ACHN (cell line): ENCODE measurements around the gene CRY1.
"Not testable (repeated sequence)": the region's sequence is repeated elsewhere in the genome, so short reads cannot be mapped to it uniquely, and the experiment has no call there.

Experiments used
- DNase-seq: peaks from one replicate; pipeline ENCODE4 v3.0.0-alpha.2; 2015
- in situ Hi-C: cut with HindIII; loops from 2 replicates; pipeline ENCODE4 v1.10.0; 2017; ENCODE audit warnings: low sequenced_read_pairs, low pct_ligation_motif_present, low pct_unique_long_range_greater_than_20kb

CRY1 gene

DNA sequence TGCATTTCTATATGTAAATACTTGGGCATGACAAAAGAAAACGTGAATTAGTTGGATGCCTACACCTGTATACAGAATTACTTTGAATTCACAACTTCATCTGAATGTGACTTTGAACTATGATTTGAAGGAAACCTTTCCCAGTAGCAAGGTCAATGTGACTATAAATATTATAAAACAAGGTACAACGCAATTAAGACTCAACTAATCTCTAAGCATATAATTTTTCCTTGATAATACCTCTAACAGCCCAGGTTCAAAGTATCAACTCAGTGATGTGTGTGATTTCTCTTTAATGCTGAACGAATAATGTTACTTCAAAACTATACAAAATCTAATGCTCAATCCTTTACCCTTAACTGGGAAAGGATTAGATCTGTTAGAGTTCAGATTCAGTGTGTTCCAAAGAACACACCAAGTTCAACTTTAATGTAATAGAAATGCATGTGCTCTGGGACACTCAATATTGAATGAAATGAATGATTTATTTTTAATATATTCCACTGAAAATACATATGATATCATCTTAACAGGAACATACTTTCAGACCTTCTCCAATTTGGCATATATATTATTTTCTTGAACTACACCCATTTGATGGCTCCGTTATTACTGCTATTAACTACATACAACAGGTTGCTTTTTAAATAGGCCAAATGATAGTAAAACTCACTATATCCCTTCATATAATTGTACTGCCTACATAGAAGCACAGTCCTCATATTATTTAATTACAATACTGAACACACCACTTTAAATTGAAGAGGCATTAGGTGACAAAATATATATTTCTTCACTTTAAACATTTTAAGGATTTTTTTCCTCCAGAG, 66.3 kb downstream of the CRY1 start:
- DNase-seq, result no peak
- in situ Hi-C loops, result no loop called here

DNA sequence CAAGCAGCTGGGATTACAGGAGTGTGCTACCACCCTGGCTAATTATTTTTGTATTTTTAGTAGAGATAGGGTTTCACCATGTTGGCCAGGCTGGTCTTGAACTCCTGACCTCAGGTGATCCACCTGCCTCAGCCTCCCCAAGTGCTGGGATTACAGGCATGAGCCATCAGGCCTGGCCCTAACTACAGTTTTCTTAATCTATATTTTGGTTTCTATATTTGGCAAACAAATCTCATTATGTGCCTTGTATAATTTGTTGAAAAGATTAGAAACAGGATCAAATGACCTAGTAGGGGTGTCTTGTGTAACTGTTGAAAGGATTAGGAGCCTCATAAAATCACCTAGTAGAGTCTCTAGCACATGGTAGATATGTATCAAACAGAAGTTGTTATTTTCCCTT, 67.0 kb downstream of the CRY1 start:
- in situ Hi-C loops, DNase-seq: not testable (repeated sequence)

DNA sequence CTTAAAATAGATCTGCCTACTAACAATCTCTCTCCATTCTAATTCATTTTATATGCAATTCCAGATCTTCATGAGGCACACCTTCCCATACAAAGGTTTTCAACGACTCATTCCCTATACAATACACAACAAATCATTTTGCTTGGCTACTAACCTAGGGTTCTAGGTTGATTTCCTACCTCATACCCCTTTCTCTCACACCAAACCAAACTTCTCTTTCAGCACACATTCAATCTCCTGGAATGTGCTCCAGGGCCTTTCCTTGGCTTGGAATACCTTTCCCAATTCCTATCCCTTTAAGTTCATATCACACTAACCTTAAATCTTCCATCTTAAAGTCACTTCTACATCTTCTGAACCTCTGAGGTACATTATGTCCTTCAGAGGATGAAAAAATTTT, 67.7 kb downstream of the CRY1 start:
- no peak for DNase-seq
- in situ Hi-C loops, result no loop called here

DNA sequence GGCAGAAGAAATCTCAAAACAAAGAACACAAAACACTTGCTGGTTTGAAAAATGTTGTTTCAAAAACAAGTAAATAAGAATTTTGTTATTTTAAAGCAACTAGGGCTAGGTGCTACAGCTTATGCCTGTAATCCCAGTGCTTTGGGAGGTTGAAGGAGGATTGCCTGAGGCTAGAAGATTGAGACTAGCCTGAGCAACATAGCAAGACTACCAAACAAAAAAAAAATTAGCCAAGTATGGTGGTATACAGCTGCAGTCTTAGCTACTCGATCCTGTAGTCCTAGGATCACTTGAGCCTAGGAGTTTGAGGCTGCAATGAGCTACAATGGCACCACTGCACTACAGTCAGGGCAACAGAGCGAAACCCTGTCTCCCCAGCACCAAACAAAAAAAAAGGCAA, 73.8 kb downstream of the CRY1 start:
- no peak for DNase-seq
- in situ Hi-C loops, result no loop called here

DNA sequence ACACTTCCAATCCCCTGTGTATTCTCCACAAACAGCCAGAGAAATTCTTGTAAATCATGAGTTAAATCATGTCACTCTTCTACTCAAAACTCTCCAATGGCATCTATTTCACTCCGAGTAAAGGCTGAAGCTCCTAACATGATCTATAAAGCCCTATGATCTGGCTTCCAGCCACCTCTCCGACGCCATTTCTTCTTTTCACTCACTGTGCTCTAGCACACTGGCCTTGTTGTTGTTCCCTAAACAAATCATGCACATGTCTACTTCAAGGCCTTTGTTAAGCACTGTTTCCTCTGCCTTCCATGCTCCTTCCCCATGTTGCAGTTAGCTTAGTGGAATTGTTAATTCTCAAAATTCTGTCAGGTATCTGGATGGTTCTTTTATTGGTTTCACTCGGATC, 76.3 kb downstream of the CRY1 start:
- in situ Hi-C loops, result no loop called here
- DNase-seq, result no peak

DNA sequence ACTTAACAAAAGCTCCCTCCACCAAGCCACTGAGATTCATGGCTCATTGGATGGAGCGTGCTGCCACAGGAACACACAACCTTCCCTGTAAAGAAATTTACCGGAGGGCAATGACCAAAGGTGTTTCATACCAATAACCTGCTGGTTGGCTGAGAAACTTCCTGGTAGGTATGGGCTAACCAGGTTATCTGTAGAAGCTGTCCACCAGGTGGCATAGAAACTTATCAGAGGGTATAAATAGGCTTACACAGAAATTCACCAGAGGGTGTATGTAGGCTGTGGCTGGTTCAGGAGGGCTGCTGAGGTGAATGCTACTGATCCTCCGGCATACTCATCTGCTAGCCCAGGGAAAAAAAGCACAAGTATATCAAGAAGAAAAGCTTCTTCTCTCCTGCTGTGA, 79.3 kb downstream of the CRY1 start:
- DNase-seq, result peak; percentile 30
- in situ Hi-C loops, result no loop called here

DNA sequence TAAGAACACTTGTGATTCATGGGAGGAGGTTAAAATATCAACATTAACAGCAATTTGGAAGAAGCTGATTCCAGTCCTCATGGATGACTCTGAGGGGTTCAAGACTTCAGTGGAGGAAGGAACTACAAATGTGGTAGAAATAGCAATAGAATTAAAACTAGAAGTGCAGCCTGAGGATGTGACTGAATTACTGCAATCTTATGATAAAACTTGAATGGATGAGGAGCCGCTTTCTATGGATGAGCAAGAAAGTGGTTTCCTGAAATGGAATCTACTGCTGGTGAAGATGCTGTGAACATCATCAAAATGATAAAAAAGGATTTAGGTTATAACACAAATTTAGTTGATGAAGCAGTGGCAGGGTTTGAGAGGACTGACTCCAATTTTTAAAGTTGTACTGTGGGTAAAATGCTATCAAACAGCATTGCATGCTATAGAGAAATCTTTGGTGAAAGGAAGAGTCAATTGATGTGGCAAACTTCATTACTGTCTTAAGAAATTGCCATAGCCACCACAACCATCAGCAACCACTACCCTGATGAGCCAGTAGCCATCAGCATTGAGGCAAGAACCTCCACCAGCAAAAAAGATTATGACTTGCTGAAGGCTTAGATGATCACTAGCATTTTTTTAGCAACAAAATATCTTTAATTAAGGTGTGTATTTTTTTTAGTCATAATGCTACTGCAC, 80.5 kb downstream of the CRY1 start:
- DNase-seq, result no peak
- in situ Hi-C loops, result no loop called here

DNA sequence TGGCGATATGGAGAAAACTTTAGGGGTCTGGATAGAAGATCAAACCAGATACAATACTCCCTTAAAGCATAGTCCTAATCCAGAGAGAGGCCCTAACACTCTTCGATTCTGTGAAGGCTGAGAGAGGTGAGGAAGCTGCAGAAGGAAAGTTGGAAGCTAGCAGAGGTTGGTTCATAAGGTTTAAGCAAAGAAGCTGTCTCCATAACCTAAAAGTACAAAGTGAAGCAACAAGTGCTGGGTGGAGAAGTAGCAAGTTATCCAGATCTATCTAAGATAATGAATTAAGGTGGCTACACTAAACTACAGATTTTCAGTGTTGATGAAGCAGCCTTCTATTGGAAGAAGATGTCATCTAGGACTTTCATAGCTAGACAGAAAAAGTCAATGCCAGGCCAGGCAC, 81.8 kb downstream of the CRY1 start:
- no peak for DNase-seq
- in situ Hi-C loops, result no loop called here

DNA sequence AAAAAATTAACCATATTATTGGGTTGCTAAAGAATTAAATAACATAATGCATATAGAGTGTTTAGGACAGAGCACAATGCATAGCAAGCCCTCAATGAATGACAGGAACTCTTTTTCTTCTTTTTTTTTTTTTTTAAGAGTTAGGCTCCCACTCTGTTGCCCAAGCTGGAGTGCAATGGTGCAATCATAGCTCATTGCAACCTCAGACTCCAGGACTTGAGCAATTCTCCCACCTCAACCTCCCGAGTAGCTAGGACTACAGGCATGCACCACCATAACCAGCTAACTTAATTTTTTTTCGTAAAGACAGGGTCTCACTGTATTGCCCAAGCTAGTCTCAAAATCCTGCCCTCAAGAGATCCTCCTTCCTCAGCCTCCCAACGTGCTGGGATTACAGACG, 85.9 kb downstream of the CRY1 start:
- no peak for DNase-seq
- in situ Hi-C loops, result no loop called here

DNA sequence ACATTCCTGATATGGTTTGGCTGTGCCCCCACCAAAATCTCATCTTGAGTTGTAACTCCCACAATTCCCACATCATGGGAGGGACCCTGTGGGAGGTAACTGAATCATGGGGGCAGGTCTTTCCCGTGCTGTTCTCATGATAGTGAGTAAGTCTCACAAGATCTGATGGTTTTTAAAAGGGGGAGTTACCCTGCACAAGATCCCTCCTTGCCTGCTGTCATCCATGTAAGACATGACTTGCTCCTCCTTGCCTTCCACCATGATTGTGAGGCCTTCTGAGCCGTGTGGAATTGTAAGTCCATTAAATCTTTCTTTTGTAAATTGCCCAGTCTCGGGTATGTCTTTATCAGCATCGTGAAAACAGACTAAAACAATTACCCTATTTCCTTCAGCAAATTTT, 90.7 kb downstream of the CRY1 start:
- DNase-seq, in situ Hi-C loops: not testable (repeated sequence)

DNA sequence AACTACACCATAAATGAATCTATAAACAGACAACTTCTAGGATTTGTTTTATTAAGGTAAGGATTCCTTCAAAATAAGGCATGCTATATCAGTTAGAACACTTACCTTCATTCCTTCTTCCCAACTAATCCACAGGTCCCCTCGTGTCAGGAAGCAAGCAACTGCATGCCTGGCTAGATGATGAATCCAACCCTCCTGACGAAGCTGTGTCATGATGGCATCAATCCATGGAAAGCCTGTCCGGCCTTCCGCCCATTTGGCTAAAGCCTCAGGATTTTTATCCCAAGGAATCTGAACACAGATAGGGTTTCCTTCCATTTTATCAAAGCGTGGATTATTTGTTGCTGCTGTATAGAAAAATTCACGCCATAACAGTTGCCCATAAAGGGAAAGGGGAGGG, 93.9 kb downstream of the CRY1 start:
- no peak for DNase-seq
- in situ Hi-C loops, result no loop called here

DNA sequence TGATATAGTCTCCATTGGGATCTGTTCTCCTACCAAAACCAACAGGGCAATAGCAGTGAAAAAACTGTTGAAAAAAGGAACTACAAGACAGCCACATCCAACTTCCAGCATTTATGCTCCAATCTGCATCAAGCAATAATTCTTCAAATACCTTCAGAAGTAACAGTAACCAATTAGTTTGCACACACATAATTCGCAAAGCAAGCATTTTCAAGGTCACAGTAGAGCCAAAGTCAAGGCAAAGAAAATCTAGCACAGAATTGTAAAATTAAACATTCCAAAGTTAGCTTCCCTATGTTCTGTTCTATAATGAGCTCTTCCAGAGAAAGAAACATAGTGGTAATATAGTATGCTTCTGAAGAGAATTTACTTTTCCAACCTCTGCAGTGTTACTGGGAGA, 95.4 kb downstream of the CRY1 start:
- no peak for DNase-seq
- in situ Hi-C loops, result no loop called here

DNA sequence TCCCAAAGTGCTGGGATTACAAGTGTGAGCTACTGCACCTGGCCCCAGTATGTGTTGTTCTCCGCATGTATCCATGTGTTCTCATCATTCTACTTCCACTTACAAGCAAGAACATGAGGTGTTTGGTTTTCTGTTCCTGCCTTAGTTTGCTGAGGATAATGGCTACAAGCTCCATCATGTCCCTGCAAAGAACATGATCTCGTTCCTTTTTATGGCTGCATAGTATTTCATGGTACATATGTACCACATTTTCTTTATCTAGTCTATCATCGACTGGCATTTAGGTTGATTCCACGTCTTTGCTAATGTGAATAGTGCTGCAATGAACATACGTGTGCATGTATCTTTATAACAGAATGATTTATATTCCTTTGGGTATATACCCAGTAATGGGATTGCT, 97.2 kb downstream of the CRY1 start:
- DNase-seq, in situ Hi-C loops: not testable (repeated sequence)

DNA sequence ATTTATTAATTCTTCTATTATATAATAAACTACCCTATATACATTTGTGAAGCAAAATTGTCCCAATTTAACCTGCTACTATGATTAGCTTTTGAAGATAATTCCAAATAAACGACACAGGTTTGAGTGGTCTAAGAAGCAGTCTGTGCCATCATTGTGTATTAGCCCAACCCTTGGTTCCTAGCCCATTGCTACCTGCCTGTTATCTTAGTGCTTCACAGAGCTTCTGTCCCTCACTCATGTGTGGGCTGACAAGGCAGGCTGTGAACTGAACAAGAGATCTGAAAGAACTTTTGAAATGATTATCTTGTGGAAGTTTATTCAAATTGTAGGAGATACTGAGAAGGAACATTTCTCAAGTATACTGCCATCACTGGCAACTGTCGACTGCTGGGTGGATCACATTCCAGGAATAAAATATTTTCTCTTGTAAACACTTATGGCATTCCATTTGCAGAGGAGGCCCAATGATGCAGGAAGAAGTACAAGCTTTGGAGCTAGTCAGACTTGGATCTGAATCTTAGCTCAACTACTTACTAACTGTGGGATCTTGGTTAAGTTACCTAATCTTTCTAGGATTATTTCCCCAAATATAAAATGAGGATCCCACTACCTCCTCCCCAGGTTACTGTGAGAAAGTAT, 98.6 kb downstream of the CRY1 start:
- in situ Hi-C loops, result no loop called here
- peak; percentile 30 for DNase-seq

DNA sequence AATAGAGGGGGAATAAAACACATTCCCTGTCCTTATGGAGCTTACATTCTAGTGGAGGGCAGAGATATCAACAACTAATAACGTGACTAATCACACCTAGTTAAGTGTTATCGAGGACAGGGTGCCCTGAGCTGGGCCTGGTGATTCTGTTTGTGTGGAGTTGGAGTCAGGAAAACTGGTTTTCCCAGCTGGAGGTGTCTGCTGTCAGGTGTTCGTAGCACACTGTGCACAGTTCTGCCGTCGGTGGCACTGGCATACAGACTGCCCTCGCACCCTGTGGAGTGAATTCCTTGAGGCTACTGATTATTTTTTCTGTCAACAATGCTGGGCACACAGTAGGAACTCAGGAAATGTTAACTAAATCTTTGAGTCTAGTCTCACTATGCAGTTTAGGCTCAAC, 105.5 kb downstream of the CRY1 start:
- in situ Hi-C loops, result no loop called here
- no peak for DNase-seq

DNA sequence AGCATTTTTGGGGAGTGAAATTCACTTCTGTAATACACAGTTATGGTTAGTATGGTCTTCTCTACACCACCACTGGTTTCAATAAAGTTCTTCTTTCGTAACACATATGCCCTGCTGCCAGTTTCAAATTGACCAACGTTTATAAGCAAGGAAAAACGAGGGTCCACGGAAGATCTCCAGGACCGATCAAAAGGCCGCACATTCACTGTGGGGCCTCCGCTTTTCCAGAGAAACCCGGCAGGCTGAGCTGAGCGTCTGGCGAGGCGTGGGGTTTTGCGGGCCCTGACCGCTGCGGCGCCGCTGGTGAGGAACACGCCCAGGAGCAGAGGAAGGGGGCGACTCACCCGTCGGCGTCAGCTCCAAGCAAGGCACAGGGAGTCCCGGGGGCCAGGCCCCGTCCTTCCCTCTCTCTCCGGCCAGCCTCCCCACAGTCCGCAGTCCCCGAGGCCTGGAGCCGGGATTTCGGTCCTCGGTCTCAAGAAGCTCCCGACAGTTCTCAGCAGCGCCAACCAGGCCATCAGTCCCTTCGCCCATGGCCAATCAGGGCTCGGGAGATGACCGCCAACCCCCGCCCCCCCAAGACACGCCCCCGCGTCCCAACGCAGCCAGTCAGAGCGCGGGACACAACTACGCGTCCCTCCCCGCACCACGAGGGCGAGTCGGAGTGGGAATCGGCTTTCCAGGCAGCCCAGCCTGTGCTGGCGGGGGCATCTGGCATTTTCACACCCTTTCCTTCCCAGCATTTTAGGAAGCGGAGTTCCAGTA, 106.5 kb downstream of the CRY1 start, which contains the start of gene MTERF2:
Gene MTERF2 (minus strand): TSS at position 522 of the 765 bp plus-strand sequence. CDS start 8,432 bp downstream, outside the sequence.
- peak; percentile 98 for DNase-seq
- in situ Hi-C loops, result no loop called here

DNA sequence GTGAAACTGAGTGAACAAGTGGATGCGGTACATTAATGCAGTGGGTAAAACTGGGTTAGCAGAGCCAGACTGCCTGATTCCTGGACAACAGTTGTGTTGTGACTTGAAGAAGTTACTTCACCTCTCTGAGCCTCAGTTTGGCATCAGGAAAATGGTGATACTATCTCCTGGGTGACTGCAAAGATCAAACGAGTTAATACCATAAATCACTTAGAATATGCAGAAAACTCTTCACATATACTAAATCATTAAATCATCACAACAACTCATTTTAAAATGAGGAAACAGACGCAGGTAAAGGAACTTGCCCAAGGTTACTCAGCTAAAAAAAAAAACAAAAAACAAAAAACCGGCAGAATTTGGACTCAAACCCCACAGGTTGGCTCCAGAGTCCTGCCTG, 107.2 kb downstream of the CRY1 start:
- no peak for DNase-seq
- in situ Hi-C loops, result no loop called here

DNA sequence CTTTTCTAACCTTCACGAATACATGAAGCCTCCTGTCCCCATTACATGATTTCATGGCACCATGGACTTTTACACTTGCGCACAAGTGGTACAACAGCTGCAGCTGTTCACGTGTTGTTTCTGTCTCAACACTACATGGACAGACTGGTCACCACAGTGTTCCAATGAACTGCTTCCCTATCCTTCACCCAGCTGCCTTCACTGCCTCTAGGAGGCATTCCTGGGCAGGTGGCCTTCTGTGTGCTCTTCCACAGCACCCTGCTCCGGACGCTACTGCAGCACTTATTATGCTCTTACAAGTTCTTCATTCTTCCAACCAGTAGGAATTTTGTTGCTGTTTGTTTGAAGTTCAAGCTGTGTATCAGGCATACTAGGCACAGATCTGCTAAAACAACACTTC, 107.9 kb downstream of the CRY1 start:
- DNase-seq, result no peak
- in situ Hi-C loops, result no loop called here

DNA sequence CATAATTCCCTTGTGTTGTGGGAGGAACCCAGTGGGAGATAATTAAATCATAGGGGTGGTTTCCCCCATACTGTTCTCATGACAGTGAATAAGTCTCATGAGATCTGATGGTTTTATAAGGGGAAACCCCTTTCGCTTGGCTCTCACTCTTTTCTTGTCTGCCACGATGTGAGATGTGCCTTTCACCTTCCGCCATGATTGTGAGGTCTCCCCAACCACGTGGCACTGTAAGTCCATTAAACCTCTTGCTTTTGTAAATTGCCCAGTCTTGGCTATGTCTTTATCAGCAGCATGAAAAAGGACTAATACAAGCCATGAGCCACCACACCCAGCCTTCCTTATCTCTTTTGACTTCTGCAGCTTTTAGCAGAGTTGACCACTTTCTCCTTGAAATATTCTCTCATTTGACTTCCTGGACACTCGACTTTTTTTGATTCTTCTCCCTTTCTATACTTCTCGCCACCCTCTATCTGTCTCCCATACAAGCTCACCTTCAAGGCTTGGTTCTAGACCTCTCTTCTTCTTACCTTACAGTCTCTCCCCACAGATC, 108.7 kb downstream of the CRY1 start:
- in situ Hi-C loops, result no loop called here

More for the DNA sequence above, 108.7 kb downstream of the CRY1 start:
- no peak for DNase-seq
